Osteocyte (in vitro differentiated cells): ENCODE data around the gene FAN1. TPM values are rescaled to one million over a fixed set of nuclear protein-coding genes. Genes with fewer than 3 reads are reported as not detected.

Source experiments
- DNase-seq: peaks from one replicate; pipeline ENCODE4 v3.0.0; 2021; ENCODE audit warnings: mixed read lengths; ENCODE audit not compliant: unreplicated experiment; ENCODE audit errors: extremely low spot score
- H3K27ac Mint-ChIP-seq: one replicate; pipeline ENCODE4 v1.8.0; 2021; ENCODE audit warnings: mild to moderate bottlenecking, mixed read lengths; ENCODE audit not compliant: unreplicated experiment
- H3K27me3 Mint-ChIP-seq: one replicate; pipeline ENCODE4 v1.8.0; 2021; ENCODE audit warnings: mixed read lengths; ENCODE audit not compliant: unreplicated experiment
- H3K36me3 Mint-ChIP-seq: one replicate; pipeline ENCODE4 v1.8.0; 2021; ENCODE audit warnings: mixed read lengths; ENCODE audit not compliant: unreplicated experiment
- H3K4me1 Mint-ChIP-seq: one replicate; pipeline ENCODE4 v1.8.0; 2021; ENCODE audit warnings: mixed read lengths; ENCODE audit not compliant: unreplicated experiment
- H3K4me3 Mint-ChIP-seq: one replicate; pipeline ENCODE4 v1.8.0; 2021; ENCODE audit warnings: mild to moderate bottlenecking, moderate library complexity, mixed read lengths; ENCODE audit not compliant: unreplicated experiment
- H3K9me3 Mint-ChIP-seq: one replicate; pipeline ENCODE4 v1.8.0; 2021; ENCODE audit warnings: mixed read lengths; ENCODE audit not compliant: unreplicated experiment
- long read RNA-seq: library from polyadenylated mRNA; unstranded; transcript quantifications from one replicate; pipeline ENCODE4 v2.0.0, GENCODE V29; 2021
- total RNA-seq: library from RNA; stranded (reverse); gene quantifications from 2 replicates; pipeline ENCODE4 v1.2.1, GENCODE V29; 2021
- TF ChIP-seq, protein P1 (sequence below): fragments of 200-600 bp; sonication (generic); IDR thresholded peaks from 2 replicates; pipeline ENCODE4 v1.5.0; 2021; ENCODE audit warnings: antibody characterized with exemption, mild to moderate bottlenecking, moderate library complexity

The FAN1 gene
- total RNA-seq = 21.5 and 24.1 TPM in 2 replicates
- long read RNA-seq, full-length matches to known transcripts = 26 of 72 reads
- long read RNA-seq, partial matches to known transcripts = 18 of 72 reads
- long read RNA-seq, other reads (novel, unspliced or antisense) = 28 of 72 reads

DNA sequence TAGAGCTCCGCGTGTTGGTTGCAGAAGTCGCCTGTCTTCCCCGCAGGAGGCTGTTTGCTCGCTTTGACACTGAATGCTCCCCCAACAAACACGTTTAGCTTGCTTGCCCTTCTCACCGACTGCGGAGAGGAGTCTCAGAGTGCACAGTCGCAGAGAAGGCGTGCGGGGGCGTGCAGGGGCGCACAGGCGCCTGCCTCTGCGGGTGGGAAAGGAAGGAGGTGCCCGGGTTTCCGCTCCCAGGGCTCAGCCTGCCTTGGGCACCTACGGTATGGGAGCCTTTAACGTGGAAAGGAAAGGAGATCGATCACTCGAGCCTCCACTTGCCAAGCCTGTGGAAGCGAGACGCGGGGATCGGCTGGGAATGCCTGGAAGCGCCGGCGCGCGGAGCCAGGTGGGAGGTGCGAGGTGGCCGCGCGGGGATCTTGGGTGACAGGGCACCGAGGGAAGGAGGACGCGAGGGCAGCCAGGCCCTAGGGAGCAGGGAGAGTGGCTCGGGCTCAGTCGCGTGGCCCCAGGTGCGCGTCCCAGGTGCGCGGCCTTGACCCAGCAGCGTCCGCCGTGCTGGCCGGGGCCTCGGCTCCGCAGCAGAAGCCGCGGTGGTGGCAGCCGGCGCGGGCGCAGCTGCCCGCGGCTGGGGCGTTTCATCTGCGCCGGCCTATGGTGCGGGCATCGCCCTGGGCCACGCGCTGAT lies at the start of gene FAN1:
FAN1 (plus strand) TSS at position 419 of the 691 bp plus-strand sequence. CDS start 749 bp downstream, outside the sequence.
- Mint-ChIP-seq H3K4me1 (peaks cover 18% of the 10 kb centered on the region), H3K36me3 (peaks cover 15% of the 10 kb centered on the region), H3K27ac (peak within 1 kb of the TSS; percentile 82), H3K4me3 (peak within 1 kb of the TSS; percentile 94), H3K9me3 (no peaks in the 10 kb centered on the region), H3K27me3 (no peaks in the 10 kb centered on the region)
- TF ChIP-seq, protein P1, sequence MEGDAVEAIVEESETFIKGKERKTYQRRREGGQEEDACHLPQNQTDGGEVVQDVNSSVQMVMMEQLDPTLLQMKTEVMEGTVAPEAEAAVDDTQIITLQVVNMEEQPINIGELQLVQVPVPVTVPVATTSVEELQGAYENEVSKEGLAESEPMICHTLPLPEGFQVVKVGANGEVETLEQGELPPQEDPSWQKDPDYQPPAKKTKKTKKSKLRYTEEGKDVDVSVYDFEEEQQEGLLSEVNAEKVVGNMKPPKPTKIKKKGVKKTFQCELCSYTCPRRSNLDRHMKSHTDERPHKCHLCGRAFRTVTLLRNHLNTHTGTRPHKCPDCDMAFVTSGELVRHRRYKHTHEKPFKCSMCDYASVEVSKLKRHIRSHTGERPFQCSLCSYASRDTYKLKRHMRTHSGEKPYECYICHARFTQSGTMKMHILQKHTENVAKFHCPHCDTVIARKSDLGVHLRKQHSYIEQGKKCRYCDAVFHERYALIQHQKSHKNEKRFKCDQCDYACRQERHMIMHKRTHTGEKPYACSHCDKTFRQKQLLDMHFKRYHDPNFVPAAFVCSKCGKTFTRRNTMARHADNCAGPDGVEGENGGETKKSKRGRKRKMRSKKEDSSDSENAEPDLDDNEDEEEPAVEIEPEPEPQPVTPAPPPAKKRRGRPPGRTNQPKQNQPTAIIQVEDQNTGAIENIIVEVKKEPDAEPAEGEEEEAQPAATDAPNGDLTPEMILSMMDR = no peak
- DNase-seq = peak; percentile 91

DNA sequence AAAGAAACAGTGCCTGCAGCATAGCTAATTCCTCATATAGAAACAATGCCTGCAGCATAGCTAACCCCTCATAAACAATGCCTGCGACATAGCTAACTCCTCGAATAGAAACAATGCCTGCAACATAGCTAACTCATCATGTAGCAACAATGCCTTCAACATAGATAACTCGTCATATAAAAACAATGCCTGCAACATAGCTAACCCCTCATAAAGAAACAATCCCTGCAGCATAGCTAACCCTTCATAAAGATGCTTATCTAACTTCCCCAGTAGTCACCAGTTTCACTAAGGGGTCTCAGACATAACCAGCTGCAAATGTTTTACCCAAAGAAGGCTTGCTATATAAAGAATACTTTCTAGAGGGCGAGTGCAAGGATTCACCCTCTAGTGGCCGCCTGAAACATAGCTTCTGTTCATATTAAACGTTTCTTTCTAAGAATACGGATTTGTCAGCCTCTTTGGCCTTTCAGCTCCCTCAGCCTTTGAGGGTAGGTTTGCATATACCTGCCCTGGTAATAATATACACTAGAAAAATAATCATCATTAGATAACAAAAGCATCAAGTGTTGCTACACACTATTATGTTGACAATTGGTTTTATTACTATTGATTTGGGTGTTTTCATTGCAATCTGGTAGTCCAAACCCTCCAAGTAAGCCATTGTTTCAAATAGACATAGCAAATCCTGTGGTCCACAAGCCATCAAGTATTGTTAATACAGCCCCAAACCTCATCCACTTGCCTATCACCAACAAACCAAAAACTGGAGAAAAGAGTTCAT lies 44.4 kb upstream of the FAN1 start:
- no peaks in the 10 kb centered on the region for H3K27me3 Mint-ChIP-seq
- H3K27ac Mint-ChIP-seq = no peak overlapping the region
- H3K9me3 Mint-ChIP-seq = peaks cover 3% of the 10 kb centered on the region
- no peak for DNase-seq
- peaks cover 6% of the 10 kb centered on the region for H3K36me3 Mint-ChIP-seq
- H3K4me3 Mint-ChIP-seq = no peak overlapping the region
- TF ChIP-seq, protein P1 = peak; percentile 71
- no peaks in the 10 kb centered on the region for H3K4me1 Mint-ChIP-seq

DNA sequence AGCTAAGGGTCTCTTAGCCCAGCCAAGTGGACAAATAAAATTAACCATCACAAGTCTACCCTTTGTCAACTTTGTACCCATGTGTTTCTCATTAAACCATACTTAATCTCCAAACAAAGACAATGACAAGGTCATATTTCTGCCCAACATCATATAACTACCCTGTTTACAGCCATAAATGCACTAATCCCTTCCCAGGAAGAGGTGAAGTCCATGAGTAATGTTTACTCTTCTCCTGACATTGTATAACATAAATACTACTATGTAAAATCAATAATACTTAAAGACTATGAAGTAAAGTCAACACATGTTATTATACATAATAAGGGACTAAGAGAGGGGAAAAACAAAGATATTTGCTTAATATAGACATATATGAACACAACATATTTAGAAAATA lies 38.5 kb upstream of the FAN1 start:
- TF ChIP-seq, protein P1 = no peak
- H3K4me3 Mint-ChIP-seq = no peak overlapping the region
- peaks cover 2% of the 10 kb centered on the region for H3K36me3 Mint-ChIP-seq
- DNase-seq = no peak
- H3K27me3 Mint-ChIP-seq = no peaks in the 10 kb centered on the region
- no peaks in the 10 kb centered on the region for H3K4me1 Mint-ChIP-seq
- H3K27ac Mint-ChIP-seq = no peak overlapping the region
- no peaks in the 10 kb centered on the region for H3K9me3 Mint-ChIP-seq

DNA sequence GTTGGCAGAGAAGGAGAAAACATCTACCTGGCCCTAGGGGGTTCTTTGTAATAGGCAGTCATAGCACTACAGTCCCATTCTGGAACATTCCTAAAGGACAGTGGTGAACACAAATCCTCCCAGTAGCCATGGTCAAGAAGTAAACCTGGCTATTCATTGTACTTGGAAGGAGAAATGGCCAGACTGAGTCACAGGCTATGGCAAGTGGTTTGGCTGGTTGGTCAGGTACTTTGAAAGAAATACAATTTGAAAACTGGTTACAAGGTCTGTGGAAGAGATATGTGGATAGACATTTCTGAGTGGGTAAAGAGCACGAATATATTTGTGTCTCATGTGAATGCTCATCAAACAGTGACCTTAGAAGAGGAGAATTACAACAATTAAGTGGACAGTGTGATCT lies 33.0 kb upstream of the FAN1 start:
- Mint-ChIP-seq H3K4me3 (no peak overlapping the region), H3K4me1 (no peaks in the 10 kb centered on the region), H3K9me3 (no peaks in the 10 kb centered on the region), H3K36me3 (peaks cover 7% of the 10 kb centered on the region), H3K27ac (no peak overlapping the region), H3K27me3 (no peaks in the 10 kb centered on the region)
- DNase-seq = no peak
- TF ChIP-seq, protein P1 = no peak

DNA sequence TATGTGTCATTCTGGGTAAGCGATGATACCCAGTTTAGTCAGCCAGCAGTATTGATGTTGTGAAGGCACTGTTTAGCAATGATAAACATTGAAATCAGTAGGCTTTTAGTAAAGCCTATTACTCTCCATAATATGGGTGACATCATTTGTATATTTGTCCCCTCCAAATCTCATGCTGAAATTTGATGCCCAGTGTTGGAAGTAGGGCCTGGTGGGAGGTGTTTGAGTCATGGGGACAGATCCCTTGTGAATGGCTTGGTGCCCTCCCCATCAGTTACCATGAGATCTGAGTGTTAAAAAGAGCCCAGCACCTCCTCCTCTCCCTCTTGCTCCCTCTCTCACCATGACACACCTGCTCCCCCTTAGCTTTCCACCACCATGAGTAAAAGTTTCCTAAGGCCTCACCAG lies 31.4 kb upstream of the FAN1 start:
- Mint-ChIP-seq H3K27ac (no peak overlapping the region), H3K27me3 (no peaks in the 10 kb centered on the region), H3K4me1 (no peaks in the 10 kb centered on the region), H3K4me3 (no peak overlapping the region), H3K36me3 (peaks cover 7% of the 10 kb centered on the region), H3K9me3 (no peaks in the 10 kb centered on the region)
- TF ChIP-seq, protein P1 = no peak
- DNase-seq = no peak
